Lower lobe of right lung (tissue), 2 donors: ENCODE measurements around the gene MTHFD1L. TPM values are rescaled to one million over a fixed set of nuclear protein-coding genes. Genes with fewer than 3 reads are reported as not detected.

Experiments used
- ATAC-seq, 2 donors: fragments of 200-7000 bp; cut with Tn5 transposase; one replicate each; pipeline ENCODE4 v1.9.1; 2020 to 2022; ENCODE audit warnings: mild to moderate bottlenecking in 2 of 2, moderate library complexity in 2 of 2
- DNase-seq: peaks from one replicate; pipeline ENCODE4 v3.0.0-alpha.2; 2020
- H3K27ac ChIP-seq: fragments of 200-600 bp; one replicate; pipeline ENCODE4 v1.8.0; 2022
- H3K27me3 ChIP-seq: fragments of 200-600 bp; one replicate; pipeline ENCODE4 v1.8.0; 2022; ENCODE audit warnings: low read depth
- H3K36me3 ChIP-seq: fragments of 200-600 bp; one replicate; pipeline ENCODE4 v1.8.0; 2022; ENCODE audit warnings: mild to moderate bottlenecking
- H3K4me1 ChIP-seq: fragments of 200-600 bp; one replicate; pipeline ENCODE4 v1.8.0; 2022
- H3K4me3 ChIP-seq: fragments of 200-600 bp; one replicate; pipeline ENCODE4 v1.8.0; 2022; ENCODE audit warnings: mild to moderate bottlenecking
- H3K9me3 ChIP-seq: fragments of 200-600 bp; one replicate; pipeline ENCODE4 v1.8.0; 2022
- CTCF ChIP-seq: fragments of 200-600 bp; IDR thresholded peaks from one replicate; pipeline ENCODE4 v1.8.0; 2022; ENCODE audit warnings: antibody characterized with exemption, mild to moderate bottlenecking
- intact Hi-C: fragments of 100-400 bp; cut with DNase I; formaldehyde crosslinking; loops from one replicate; pipeline ENCODE4 v1.11.0; 2022
- total RNA-seq: library from RNA; stranded (reverse); fragmentation: NEBNext Ultra II Directional; extraction: Animal tissue kit (Norgen Biotek cat#: 25700); gene quantifications from one replicate; pipeline ENCODE4 v1.2.1, GENCODE V29; 2021
- donor health status: DM: no; HTN: yes; CAD: no; lungs with severe emphysema.

MTHFD1L gene
- total RNA-seq, 1 donor from 2014 or later: 22.1 TPM

- ATAC-seq (no peak), DNase-seq (no peak)
- intact Hi-C loops: no loop called here
- H3K4me3 ChIP-seq: no peak overlapping the region
- H3K4me1 ChIP-seq: no peaks in the 10 kb centered on the region
- H3K9me3 ChIP-seq: no peaks in the 10 kb centered on the region
- H3K27me3 ChIP-seq: no peaks in the 10 kb centered on the region
- no peak overlapping the region for H3K27ac ChIP-seq
- TF ChIP-seq CTCF: no peak
- peaks cover 20% of the 10 kb centered on the region for H3K36me3 ChIP-seq
Measured at GRCh38 chr6:150969901-150970300, 104.4 kb downstream of the MTHFD1L start.

- DNase-seq (no peak), ATAC-seq (no peak)
- Histone ChIP-seq H3K4me3 (no peak overlapping the region), H3K4me1 (no peaks in the 10 kb centered on the region), H3K9me3 (no peaks in the 10 kb centered on the region), H3K27ac (no peak overlapping the region), H3K36me3 (peaks cover 13% of the 10 kb centered on the region), H3K27me3 (no peaks in the 10 kb centered on the region)
- intact Hi-C loops: no loop called here
- TF ChIP-seq CTCF: no peak
Measured at GRCh38 chr6:150971219-150971618, 105.7 kb downstream of the MTHFD1L start.

- Histone ChIP-seq H3K4me3 (no peak overlapping the region), H3K27me3 (no peaks in the 10 kb centered on the region), H3K4me1 (no peaks in the 10 kb centered on the region), H3K9me3 (no peaks in the 10 kb centered on the region), H3K27ac (no peak overlapping the region), H3K36me3 (peaks cover 13% of the 10 kb centered on the region)
- intact Hi-C loops: no loop called here
- TF ChIP-seq CTCF: no peak
- ATAC-seq (no peak), DNase-seq (no peak)
Measured at GRCh38 chr6:150975136-150975535, 109.6 kb downstream of the MTHFD1L start.

- intact Hi-C loops: no loop called here
Measured at GRCh38 chr6:150977281-150977680, 111.8 kb downstream of the MTHFD1L start.

GRCh38 chr6:150978624-150979023 lies 113.1 kb downstream of the MTHFD1L start:
- DNase-seq (no peak), ATAC-seq (no peak)
- Histone ChIP-seq H3K4me1 (no peaks in the 10 kb centered on the region), H3K9me3 (no peaks in the 10 kb centered on the region), H3K27me3 (no peaks in the 10 kb centered on the region), H3K27ac (no peak overlapping the region), H3K36me3 (no peaks in the 10 kb centered on the region), H3K4me3 (no peak overlapping the region)
- TF ChIP-seq CTCF: no peak
- intact Hi-C loops: no loop called here

More at GRCh38 chr6:150977281-150977680, 111.8 kb downstream of the MTHFD1L start:
- H3K27me3 ChIP-seq: no peaks in the 10 kb centered on the region
- H3K27ac ChIP-seq: no peak overlapping the region
- ATAC-seq: no peak
- H3K4me1 ChIP-seq: no peaks in the 10 kb centered on the region
- H3K4me3 ChIP-seq: no peak overlapping the region
- no peak for DNase-seq
- no peaks in the 10 kb centered on the region for H3K9me3 ChIP-seq
- no peak for TF ChIP-seq CTCF
- peaks cover 10% of the 10 kb centered on the region for H3K36me3 ChIP-seq
